CD1c-positive myeloid dendritic cell (primary cell): ENCODE data around the gene CFAP73.

ENCODE experiments used
- DNase-seq: peaks from one replicate; pipeline ENCODE4 v3.0.0-alpha.2; 2016; ENCODE audit errors: extremely low spot score

CFAP73 gene

GRCh38 chr12:113142173-113142885, 7.2 kb upstream of the CFAP73 start:
- DNase-seq = peak; percentile 95

DNA sequence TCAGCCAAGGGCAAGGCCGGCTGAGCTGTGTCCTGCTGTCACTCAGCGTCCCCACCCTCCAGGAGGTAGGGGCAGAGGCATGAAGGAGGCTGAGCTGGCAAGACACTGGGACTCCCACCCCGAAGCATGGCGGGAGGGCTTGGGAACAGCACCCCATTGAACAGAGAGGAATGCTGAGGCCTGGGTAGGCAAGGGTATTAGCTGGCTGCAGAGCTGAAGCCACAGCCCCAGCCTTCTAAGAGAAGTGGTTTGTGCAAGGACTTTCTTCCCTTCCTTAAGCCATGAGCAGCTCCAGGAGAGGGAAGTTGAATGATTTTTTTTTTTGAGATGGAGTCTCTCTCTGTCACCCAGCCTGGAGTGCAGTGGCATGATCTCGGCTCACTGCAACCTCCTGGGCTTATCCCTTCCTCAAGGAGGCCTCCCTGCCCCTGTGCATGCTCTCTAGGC, 6.6 kb upstream of the CFAP73 start:
- DNase-seq = peak; percentile 76

GRCh38 chr12:113143959-113144358, 5.6 kb upstream of the CFAP73 start:
- DNase-seq = no peak

GRCh38 chr12:113144806-113145205, 4.7 kb upstream of the CFAP73 start:
- DNase-seq = no peak

DNA sequence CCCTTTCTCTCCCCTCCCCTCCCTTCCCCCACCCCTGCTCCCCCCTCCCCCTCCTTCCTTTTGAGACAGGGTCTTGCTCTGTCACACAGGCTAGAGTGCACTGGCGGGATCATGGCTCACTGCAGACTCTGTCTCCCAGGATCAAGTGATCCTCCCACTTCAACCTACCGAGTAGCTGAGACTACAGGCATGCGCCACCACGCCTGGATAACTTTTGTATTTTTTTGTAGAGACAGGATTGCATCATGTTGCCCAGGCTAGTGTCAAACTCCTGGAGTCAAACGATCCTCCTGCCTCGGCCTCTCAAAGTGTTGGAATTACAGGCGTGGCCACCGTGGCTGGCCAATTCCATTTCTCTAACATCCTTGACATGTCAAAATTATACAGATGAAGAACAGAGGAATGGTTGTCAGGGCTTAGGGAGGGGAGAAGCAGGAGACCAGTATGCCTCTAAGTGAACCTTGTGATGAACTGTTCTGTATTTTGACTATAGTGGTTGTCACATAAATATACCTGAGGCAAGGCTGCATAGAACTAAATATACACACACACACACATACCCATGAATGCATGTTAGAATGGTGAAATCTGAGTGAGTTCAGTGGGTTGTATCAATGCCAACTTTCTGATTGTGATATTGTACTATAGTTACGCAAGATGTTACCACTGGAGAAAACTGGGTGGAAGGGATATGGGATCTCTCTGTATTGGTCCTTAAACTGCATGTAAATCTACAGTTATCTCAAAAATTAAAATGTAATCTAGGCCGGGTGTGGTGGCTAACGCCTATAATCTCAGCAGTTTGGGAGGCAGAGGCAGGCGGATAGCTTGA, 3.6 kb upstream of the CFAP73 start:
- DNase-seq = no peak

DNA sequence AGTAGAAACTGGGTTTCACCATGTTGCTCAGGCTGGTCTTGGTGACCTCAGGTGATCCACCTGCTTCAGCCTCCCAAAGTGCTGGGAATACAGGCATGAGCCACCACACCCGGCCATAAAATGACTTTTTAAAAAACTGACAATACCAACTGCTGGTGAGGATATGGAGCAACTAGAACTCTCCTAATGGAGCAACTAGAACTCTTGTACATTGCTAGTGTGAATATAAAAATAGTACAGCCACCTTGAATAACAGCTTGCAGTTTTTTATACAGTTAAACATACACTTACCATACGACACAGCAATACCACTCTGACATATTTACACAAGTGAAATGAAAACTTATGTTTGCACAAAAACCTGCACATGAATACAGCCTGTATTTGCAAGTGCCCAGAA, 2.5 kb upstream of the CFAP73 start:
- DNase-seq = no peak

GRCh38 chr12:113151655-113152054, 2.1 kb downstream of the CFAP73 start:
- DNase-seq = no peak

GRCh38 chr12:113152196-113152834, 2.8 kb downstream of the CFAP73 start:
- no peak for DNase-seq

GRCh38 chr12:113152835-113153814, 3.6 kb downstream of the CFAP73 start:
- peak; percentile 84 for DNase-seq

- peak; percentile 23 for DNase-seq
Observed at GRCh38 chr12:113154351-113154973, 4.9 kb downstream of the CFAP73 start.

DNA sequence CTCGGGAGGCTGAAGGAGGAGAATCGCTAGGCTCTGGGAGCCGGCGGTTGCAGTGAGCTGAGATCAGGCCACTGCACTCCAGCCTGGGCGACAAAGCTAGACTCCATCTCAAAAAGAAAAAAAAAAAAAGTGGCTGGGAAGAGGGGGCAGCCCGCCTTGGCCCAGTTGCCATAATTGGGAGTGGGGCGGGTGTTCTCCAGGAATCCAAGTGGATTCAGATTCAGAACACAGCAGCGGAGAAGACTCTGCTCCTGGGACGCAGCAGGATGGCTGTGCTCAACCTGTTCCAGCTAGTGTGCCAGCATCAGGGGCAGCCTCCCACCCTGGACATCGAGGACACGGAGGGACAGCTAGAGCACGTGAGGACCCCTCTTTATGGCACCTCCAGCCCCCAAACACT, 5.5 kb downstream of the CFAP73 start:
- no peak for DNase-seq

DNA sequence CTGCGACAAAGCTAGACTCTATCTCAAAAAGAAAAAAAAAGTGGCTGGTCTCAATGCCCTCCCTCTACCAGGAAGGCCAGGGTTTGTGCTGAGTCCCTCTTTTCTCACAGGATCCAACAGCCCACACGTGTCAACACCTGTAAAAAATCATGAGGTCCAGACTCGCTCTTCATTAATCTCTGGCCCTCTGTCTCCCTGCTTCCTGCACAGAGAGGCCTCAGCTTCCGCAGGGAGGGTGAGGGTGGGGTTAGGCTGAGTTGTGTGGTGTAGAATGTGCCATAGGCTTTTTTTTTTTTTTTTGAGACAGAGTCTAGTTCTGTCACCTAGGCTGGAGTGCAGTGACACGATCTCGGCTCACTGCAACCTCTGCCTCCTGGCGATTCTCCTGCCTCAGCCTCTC, 6.1 kb downstream of the CFAP73 start:
- no peak for DNase-seq

GRCh38 chr12:113157218-113157859, 7.8 kb downstream of the CFAP73 start:
- no peak for DNase-seq

DNA sequence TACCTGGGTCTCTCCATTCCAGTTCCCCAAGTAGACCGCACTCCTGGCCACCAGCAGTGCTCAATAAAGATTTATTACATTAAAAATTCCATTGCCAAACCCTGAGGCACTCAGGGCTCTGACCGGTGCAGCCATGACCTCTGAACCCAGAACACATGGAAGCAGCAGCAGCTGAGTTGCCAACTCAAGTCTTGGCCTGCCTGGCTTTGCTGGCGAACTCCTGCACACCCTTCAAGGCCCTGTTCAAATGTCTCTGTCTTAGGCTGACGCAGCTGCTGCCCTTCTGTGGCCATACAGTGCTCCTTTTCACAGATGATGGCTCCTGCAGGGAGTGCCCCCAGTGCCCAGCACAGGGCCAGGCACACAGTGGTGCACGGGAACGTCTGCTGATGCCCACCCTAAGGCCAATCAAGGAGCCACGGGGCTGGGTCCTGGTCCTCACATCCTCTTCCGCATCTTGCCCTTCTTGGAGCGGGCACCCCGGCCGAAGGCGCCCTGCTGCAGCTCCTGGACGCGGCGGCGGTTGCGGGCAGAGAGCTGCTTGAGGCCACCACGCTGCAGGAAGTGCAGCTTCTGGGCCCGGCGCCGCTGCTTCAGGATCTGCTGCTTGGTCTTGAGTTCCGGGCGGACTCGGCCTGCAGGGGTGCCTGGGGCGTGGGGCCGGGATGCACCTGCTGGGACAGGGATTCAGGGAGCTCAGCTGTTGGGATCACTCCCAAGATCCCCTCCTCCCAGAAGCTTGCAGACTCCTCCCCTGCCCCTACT, 9.1 kb downstream of the CFAP73 start:
- DNase-seq = no peak

- DNase-seq = no peak
Observed at GRCh38 chr12:113159937-113160336, 10.4 kb downstream of the CFAP73 start.

DNA sequence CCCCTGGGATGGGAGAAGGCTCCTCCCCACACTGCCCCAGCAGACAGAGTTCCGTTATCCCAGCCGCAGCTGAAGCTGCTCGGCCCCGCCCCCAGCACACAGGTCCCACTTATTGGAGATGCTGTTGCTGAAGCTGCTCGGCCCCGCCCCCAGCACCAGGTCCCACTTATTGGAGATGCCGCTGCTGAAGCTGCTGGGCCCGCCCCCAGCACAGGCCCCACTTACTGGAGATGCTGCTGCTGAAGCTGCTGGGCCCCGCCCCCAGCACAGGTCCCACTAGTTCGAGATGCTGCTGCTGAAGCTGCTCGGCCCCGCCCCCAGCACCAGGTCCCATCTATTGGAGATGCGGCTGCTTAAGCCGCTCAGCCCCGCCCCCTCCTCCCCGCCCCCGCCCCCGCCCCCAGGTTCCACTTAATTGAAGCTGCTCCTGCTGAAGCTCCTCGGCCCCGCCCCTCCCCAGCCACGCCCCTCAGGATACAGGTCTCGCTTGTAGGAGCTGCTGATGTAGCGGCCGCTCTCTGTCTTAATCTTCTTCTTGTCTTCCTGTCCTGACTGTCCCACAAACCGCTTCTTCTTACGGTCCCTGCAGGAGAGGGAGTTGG, 12.0 kb downstream of the CFAP73 start:
- DNase-seq = no peak

- no peak for DNase-seq
Observed at GRCh38 chr12:113162102-113163029, 12.8 kb downstream of the CFAP73 start.

DNA sequence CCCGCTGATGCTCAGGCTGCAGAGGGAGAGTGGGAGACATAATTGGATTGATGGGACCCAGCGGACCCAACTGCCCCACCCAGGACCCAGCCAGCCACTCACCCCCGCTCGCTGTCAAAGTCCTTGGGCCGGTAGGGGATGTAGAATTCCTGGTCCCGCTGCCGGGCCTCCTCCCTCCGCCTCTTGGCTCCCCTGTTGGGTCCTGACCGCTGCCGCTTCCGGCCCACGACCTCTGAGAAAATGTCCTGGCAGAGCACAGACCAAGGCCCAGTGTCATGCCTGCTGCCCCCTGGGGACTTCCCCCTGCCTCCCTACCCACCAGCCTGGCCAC, 13.5 kb downstream of the CFAP73 start:
- no peak for DNase-seq
